HCT116 (cell line): ENCODE results near the gene EFNB2.

Experiments used
- EZH2phosphoT487 ChIP-seq: fragments of 200-600 bp; IDR thresholded peaks from 2 replicates; pipeline ENCODE4 v1.6.1; 2018; ENCODE audit warnings: antibody characterized with exemption, borderline replicate concordance
- TF ChIP-seq, protein P1 (sequence below), 3 experiments: fragments of 200-600 bp in 1 of 3; sonication (generic) in 1 of 3; IDR thresholded peaks in 2 of 3; conservative IDR thresholded peaks in 1 of 3; 2 replicates each; pipeline ENCODE4 v1.5.1; 2012 to 2017; ENCODE audit warnings: low read depth in 2 of 3, low read length in 2 of 3, antibody characterized with exemption in 1 of 3, borderline replicate concordance in 1 of 3, control low read depth in 1 of 3, mild to moderate bottlenecking in 1 of 3, mixed read lengths in 1 of 3, mixed run types in 1 of 3, moderate library complexity in 1 of 3; ENCODE audit not compliant: insufficient read depth in 1 of 3

- TF ChIP-seq EZH2phosphoT487: no peak
- TF ChIP-seq, protein P1, sequence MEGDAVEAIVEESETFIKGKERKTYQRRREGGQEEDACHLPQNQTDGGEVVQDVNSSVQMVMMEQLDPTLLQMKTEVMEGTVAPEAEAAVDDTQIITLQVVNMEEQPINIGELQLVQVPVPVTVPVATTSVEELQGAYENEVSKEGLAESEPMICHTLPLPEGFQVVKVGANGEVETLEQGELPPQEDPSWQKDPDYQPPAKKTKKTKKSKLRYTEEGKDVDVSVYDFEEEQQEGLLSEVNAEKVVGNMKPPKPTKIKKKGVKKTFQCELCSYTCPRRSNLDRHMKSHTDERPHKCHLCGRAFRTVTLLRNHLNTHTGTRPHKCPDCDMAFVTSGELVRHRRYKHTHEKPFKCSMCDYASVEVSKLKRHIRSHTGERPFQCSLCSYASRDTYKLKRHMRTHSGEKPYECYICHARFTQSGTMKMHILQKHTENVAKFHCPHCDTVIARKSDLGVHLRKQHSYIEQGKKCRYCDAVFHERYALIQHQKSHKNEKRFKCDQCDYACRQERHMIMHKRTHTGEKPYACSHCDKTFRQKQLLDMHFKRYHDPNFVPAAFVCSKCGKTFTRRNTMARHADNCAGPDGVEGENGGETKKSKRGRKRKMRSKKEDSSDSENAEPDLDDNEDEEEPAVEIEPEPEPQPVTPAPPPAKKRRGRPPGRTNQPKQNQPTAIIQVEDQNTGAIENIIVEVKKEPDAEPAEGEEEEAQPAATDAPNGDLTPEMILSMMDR (IDR thresholded peaks at IDR 0.05 in 2 of 3, conservative IDR thresholded peaks at IDR 0.05 in 1 of 3; ENCODE audit: borderline replicate concordance in 1 of 3, insufficient read depth in 1 of 3, low read depth in 2 of 3, low read length in 2 of 3): no peak
Observed at GRCh38 chr13:106529415-106530170, 5.9 kb downstream of the EFNB2 start.
